ENCODE results near the gene KIF21A.

The KIF21A gene

DNA sequence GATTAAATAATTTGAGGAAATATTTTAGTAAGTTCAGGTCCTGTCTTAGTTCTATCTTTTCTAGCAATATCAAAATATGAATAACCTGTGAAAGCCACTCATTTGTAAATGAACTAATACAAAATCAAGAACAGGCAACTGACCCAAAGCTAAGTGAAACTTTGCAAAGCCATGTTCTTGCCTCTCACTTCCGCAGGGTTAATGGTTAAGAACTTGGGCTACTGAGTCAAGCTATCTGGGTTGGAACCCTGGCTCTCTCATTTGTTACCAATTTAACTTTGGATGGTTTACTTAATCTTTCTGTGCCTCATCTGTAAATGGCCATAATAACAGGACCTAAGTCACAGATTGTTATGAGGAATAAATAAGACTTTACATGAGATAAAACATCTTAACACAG is 2.8 kb downstream of the KIF21A start:
- DNase-seq (ENCODE audit: low read depth, low spot score), result no peak

DNA sequence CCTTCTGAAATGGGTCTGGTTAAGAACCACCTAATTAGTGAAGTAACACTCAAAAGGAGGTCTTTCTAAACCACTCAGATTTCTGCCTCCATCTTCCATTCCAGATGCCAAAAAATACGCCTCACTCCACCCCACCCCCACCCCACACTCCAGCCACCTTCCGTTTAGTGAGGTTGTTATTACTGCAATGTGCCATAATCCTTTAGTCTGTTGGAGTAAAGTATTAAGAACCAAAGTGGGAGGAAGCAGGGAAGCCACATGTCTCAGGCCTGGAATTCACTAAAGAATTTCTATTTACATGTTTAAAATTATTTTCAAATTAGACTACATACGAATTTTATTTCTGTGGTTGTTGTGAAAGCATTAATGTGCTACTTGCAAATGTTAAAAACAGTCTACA is 7.4 kb downstream of the KIF21A start:
- no peak for DNase-seq (ENCODE audit: low read depth, low spot score)

DNA sequence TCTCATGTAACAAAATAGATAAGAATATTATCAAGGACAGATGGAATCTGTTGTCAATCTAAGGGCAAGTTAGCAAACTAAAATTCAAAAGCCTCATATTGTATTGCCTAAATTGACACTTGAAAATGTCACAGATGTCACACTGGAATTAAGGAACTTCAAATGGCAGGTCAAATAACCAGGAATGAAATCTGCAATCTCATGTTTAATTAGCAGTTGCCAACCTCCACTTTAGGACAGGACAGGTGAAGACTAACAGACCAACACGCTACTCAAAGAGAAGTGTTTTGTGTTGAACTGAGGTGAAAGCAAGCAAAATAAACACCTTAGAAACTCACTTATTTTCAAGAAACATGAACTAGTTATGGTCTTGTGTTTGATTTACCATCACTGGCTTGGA is 11.1 kb downstream of the KIF21A start:
- no peak for DNase-seq (ENCODE audit: low read depth, low spot score)

DNA sequence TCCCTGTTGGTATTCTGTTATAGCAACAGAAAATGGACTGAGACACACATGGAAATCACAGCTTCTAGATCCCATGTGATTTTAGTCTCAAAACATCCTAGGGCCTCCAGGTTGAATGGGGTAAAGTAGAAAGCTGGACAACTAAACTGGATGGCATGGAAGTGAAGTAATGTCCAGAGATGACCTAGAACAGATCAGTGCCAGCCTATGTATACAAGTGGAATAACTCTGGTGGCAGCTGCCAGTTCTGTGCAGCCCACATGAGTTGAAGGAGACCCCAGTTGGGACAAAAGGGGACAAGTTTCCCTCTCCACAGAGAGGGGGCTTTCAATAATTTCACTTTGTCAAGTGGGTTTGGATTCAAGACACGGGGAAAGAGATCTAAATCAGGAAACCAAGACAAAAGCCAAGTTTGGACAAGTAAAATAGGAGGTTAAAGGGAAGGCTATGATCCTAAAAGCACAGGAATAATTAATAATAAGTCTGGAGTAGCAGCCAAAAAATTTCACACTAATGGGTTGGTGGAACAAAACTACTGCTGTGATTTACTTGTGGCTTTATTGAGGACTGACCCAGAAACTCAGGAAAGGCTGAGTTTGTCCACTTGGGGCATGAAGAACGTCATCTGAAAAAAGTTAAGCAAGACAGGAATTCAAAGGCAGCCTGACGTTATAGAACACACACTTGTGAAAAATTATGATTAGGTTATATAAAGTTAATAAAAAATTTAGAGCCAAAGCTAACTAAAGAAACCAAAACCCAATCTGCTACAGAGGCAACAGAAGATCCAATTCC is 11.7 kb downstream of the KIF21A start:
- DNase-seq (ENCODE audit: low read depth, low spot score), result no peak

DNA sequence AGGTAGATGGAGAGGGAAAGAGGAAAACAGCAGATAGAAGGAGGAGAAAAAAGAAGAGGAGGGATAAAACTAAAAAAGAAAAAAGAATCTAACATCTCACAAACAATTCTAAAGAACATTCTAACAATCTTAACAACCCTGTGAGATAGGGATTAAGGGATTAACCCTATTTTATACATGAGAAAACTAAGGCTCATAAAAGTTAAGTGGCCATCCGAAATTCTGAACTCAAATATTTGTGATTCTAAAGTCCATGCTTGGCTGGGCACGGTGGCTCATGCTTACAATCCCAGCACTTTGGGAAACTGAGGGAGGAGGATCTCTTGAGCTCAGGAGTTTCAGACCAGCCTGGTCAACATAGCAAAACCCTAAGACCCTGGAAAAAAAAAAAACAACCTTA is 13.1 kb downstream of the KIF21A start:
- DNase-seq (ENCODE audit: low read depth, low spot score), result no peak

DNA sequence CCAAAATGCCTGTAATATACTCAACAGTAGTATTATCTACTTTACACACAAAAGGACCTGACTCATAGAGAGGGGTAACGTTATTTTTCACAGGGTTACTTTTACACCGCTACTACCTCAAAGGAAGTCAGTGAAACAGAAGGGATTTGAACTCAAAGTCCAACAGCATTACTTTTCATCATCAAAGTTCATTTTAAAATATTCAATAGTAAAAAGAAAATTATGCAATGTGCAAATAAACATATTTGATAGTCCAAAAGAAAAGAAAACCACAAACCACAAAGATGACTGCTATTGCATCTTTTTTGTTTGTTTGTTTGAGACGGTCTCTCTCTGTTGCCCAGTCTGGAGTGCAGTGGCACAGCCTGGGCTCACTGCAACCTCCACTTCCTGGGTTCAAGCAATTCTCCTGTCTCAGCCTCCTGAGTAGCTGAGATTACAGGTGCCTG is 15.5 kb downstream of the KIF21A start:
- no peak for DNase-seq (ENCODE audit: low read depth, low spot score)

DNA sequence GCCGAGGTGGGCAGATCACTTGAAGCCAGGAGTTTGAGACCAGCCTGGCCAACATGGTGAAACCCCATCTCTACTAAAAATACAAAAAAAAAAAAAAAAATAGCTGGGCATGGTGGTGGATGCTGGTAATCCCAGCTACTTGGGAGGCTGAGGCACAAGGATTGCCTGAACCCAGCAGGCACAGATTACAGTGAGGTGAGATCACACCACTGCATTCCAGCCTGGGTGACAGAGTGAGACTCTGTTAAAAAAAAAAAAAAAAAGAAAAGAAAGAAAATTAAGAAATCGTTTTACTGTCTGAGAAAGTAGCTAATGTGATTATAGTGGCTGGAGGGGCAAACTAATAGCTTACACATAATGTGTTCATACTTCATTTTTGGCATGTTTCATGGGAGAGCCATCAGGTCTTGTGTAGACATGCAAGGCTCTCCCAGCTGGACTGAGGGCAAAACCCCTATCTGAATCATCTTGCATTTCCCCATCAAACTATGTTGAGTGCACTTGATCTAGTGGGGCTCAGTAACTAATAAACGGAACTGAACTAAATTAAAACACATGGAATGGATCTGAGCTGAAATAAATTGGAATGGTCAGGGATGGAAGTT is 16.2 kb downstream of the KIF21A start:
- no peak for DNase-seq (ENCODE audit: low read depth, low spot score)

DNA sequence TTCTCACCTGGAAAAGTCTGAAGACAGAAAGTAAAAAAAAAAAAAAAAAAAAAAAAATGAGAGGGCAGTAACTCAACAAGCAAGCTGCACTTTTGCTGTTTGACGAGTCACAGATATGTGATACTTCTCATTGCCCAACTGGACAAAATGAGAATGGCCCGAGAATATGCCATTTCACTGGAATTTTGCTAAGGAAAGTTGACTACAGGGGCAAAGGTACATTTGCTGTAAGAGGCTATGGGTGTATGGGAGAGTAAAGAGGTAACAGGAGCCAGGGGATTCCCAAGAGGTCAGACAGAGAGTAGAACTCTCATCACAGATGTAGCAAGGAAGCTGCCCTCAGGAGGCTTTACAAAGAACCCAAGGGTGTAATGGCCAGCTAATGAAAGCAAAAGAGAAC is 22.9 kb downstream of the KIF21A start:
- DNase-seq (ENCODE audit: low read depth, low spot score), result no peak

DNA sequence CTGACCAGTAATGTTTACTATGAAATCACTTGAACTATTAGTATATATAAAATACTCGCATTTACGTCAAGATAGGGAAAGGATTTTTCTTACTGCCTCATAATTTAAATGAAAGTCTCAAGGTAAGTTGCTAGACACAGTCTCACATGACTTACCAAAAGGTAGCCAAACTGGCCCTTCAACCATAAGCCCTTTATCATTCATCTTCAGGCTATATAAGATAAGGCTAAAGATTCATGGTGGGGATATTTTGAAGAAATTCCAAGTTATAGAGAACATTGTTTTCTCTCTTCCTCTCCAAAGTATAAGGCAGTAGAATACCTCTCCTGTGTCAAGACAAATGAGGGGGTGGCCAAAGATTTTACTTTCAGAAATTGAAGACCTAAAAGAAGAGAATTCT is 23.4 kb downstream of the KIF21A start:
- no peak for DNase-seq (ENCODE audit: low read depth, low spot score)

DNA sequence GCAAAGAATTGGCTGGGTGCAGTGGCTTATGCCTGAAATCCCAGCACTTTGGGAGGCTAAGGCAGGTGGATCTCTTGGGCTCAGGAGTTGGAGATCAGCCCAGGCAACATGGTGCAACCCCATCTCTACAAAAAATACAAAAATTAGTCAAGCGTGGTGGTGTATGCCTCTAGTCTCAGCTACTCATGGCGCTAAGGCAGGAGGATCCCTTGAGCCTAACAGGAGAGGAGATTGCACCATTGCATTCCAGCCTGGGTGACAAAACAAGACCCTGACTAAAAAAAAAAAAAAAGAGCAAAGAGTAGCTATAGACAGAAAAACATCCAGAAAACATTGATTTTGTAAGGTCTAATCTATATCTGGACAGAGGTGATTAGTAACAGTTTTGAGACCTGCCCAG is 25.0 kb downstream of the KIF21A start:
- no peak for DNase-seq (ENCODE audit: low read depth, low spot score)

DNA sequence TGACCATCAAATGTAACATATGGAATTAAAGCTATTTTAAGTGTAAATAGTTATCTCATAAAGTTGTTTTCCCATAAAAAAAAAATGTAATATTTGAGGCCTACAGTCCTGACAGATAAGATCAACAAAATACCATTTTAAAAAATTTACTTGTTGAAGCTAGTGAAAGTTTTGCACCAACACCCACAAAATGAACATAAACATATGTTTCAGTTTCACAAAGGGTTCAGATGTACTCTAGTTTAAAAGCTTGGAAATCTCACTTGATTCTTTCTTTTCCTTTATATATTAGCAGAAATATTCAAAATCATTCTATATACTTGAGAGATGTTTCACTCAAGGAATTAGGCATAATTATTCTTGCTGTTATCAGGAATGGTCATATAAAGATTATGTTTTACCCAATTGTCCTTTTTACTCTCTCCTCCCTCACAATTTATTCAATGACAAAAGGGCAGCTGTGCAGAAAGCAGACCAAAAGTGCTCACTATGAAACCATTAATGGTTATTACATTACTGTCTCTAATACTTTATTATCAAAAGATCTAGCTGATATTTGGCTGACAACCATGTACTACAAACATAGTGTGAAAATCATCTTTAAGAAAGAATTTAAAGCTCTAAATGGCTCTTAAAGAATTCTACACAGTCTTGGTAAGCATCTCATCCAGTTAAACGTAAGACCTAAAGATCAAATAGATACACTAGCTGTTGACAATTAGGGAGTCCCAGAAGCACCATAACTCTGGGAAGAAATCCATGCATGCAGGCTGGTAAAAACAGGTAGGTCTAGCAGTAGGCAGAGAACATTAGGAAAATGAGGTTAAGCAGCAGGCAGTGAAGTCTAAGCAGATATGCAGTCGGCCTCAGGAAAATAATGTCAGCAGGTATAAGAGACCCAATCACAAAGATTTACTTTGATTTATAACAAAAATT is 28.8 kb downstream of the KIF21A start:
- DNase-seq (ENCODE audit: low read depth, low spot score), result no peak

DNA sequence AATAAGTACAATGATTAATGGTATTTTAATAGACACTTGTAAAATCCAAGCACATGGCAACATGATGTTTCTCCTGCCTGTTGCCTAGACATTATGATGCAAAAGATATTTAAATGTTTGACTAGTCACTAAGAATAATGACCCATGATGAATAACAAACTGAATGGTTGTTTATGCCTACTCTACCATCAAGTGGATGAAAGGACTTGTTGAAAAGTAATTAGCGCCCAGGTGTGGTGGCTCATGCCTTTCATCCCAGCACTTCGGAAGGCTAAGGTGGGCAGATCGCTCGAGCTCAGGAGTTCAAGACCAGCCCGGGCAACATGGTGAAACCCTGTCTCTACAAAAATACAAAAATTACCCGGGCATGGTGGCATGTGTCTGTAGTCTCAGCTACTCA is 30.7 kb downstream of the KIF21A start:
- no peak for DNase-seq (ENCODE audit: low read depth, low spot score)

DNA sequence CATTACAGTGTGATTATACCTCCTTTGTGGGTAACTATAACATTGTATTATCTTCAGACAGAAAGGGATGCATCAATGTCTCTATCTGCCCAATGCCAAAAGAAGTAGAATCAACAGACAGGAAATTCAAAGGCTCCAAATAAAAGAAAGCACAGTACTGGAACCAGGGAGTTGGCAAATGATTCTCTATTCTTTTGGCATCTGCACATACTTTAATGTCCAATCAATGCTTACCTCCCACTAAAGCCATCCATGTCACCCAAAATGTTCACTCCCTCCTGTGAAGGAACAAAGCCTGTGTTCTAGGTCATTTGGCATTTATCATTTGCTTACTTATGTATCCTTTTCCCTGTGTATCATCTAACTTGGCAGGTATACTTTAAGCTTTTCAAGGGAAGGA is 36.7 kb downstream of the KIF21A start:
- DNase-seq (ENCODE audit: low read depth, low spot score), result no peak

DNA sequence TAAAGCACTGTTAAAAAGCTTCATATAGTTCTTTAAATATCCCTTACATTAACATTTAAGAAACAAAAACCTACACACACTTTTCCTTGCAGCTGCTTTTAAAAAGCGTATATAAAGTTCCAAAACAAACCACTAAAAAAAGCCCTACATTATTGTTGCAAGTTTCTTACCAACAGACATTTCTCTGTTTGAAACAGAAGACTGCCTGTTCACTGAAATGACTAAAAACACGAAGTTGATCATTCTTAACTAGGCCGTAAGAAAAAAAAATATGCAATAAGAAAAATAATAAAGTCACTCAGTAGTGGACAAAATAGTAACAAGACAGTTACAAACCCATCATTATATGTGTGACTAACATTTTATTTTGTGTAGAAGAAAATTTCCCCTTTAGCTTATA is 37.3 kb downstream of the KIF21A start:
- DNase-seq (ENCODE audit: low read depth, low spot score), result no peak

DNA sequence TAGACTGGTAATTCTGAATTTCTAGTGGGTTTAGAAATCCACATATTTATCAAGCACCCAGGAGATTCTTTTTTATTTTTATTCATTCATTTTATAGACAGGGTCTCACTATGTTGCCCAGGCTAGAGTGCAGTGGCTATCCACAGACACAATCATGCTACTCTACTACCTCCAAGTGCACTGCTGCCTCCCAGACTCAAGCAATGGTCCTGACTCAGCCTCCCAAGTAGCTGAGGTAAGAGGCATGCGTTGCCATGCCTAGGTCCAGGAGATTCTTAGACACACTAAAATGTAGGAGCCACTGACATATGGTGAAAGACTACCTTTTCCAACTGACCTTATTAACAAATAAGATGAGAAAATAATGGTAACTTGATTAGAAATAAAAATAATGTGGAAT is 38.9 kb downstream of the KIF21A start:
- DNase-seq (ENCODE audit: low read depth, low spot score), result no peak

DNA sequence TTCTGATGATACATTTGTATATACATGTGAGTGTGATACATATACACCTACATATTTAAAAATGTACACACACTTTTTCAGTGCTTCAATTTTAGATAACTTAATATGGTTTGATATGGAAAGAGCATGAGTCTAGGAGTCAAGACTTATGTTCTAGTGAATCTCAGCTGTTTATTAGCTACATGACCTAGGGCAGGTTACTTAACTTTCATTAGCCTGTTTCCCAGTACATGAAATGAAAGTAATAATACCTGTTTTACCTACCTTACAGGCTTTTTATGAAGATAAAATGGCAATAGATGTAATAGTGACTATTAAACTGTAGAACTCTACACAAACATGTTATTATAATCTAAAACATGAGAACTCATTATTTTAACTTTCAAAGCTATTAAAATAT is 39.5 kb downstream of the KIF21A start:
- no peak for DNase-seq (ENCODE audit: low read depth, low spot score)

DNA sequence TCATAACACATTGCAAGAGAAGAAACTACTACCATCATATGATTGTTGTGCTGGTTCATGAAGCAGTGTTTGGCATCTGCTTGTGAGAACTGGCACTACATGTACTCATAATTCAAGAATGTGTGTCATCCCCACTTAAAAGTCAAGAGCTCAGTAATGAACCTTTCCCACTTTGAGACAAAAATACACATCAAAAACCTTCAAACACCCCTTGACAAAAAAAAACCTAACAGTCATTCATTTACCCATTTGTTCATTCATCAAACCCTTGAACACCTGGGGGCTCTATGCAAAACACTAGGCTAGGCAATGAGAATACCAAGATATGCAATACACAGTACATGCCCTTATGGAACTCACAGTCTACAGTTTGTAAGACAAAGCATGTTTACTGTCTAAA is 40.0 kb downstream of the KIF21A start:
- DNase-seq (ENCODE audit: low read depth, low spot score), result no peak

DNA sequence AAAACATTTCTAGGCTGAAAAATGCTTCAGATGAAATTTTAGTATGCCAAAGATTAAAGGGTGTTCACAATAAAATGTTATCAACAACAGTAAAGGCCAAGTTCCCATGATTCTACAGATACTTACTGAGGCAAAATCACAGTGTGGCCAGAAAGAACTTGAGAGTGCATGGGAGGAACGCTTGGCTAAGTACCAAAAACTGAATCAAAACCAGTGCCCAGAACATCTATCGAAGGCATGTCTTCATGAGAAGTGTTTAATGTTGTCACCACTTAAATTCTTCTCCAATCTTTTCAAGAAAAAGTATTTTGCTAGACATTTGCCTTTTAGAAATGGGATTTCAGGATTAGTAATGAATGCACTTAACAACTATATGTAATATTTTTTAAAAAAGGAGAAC is 41.5 kb downstream of the KIF21A start:
- DNase-seq (ENCODE audit: low read depth, low spot score), result no peak

DNA sequence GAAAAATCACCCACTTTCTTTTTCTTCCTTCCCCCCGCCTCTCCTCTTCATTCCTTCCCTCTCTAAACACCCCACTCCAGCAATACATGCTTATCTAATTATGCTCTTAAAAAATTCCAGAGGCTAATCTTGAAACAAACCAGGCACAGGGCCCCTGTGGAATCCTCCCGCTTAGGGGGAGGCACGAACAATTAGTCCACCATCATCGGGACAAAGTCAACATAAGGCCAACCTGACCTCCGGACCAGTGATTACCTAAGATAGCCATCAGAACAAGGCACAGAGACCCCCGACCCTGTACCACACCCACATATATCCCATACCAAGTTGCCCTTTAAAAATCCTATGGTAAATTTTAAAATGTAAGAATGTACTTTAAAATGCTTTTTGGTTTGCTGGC is 47.1 kb downstream of the KIF21A start:
- DNase-seq (ENCODE audit: low read depth, low spot score), result no peak

DNA sequence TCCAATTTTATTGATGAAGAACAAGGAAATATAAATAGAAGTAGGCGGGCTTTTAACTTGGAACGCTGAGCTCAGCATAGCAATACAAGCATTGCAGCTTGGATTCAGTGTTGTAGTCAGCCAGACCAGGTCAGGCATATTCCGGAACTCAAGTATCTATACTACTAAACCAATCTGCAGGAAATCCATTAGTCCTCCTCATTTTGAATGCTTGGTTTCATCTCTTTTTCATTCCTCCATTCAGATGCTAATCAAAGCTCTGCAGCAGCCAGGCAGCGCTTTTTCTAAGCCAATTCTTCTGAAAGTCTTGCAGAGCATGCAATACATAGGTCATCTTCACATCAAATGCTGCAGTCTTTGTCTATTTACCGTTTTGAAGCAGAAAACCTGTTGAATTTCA is 49.0 kb downstream of the KIF21A start:
- DNase-seq (ENCODE audit: low read depth, low spot score), result no peak

DNA sequence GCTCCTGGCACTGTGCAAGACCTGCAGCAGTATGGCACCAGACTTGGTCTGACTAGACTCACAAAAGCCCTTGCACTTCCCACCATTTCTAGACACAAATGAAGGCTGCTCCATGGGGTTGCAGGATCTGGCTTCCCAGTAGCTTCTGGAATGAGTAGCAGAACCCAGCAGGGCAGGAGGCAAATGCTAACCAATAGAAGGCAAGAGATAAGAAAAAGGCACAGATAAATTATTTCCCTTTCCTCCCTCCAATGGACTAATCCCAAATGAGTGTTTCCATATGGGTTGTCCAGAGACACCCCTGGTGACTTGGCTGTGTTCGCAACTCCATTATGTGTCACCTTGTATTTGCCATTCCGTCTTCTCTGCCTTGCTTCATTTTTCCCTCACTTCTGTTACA is 49.7 kb downstream of the KIF21A start:
- DNase-seq (ENCODE audit: low read depth, low spot score), result no peak

DNA sequence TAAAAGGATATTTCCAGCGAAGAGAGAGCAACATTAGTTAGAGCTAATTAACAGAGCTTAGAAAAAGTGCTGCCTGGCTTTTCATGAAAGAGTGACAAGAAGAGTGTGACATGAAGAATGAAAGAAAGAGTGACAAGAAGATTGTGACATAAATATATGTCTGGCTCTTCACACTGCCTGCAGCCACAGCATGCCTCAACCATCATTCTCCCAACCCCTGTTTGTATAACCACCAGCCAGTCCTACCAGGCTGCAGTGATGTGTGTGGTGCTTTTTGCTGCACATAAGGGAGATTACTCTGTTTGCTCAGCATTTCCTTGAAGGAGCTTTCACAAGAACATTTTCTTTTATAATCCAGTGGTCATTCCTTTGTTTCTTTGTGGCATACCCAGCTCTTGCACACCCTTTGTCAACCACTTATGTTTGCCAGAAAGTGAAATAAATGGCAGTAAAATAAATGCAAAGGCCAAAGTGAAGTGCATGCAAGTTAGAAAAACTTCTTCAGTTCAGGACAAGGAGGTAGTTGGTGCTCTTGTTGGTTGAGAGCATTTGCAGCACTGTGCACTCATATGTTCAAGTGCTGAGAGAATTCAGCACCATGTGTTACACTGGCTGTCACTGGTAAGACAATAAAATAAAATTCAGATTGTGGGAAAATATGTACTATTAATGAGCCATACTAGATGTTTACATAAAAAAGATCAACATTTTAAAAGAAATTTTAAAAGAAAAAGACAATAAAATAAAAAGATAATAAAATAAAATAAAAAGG is 50.6 kb downstream of the KIF21A start:
- no peak for DNase-seq (ENCODE audit: low read depth, low spot score)
